Retinal pigment epithelial cell (primary cell): ENCODE results near the gene DENND4A.

ENCODE experiments used
- DNase-seq: peaks from one replicate; pipeline ENCODE4 v3.0.0-alpha.2; 2010; ENCODE audit warnings: low read depth
- H3K4me3 ChIP-seq: 2 replicates; pipeline ENCODE4 v1.5.1; 2011; ENCODE audit warnings: mild to moderate bottlenecking, low read length, control low read depth, moderate library complexity
- CTCF ChIP-seq: conservative IDR thresholded peaks from 2 replicates; pipeline ENCODE4 v1.5.1; 2011; ENCODE audit warnings: low read depth, low read length, control low read depth, inconsistent platforms

Gene DENND4A

GRCh38 chr15:65766422-65767263 is 25.4 kb downstream of the DENND4A start:
- no peak for TF ChIP-seq CTCF
- H3K4me3 ChIP-seq: no peak overlapping the region
- no peak for DNase-seq

GRCh38 chr15:65765106-65765505 is 27.0 kb downstream of the DENND4A start:
- TF ChIP-seq CTCF: no peak
- no peak overlapping the region for H3K4me3 ChIP-seq

GRCh38 chr15:65762914-65763787 is 28.9 kb downstream of the DENND4A start:
- DNase-seq: no peak
- no peak overlapping the region for H3K4me3 ChIP-seq
- no peak for TF ChIP-seq CTCF

More at GRCh38 chr15:65765106-65765505, 27.0 kb downstream of the DENND4A start:
- DNase-seq: no peak

GRCh38 chr15:65762399-65762798 is 29.7 kb downstream of the DENND4A start:
- no peak for DNase-seq
- H3K4me3 ChIP-seq: no peak overlapping the region
- TF ChIP-seq CTCF: no peak

- H3K4me3 ChIP-seq: no peak overlapping the region
- TF ChIP-seq CTCF: no peak
- DNase-seq: no peak
Measured at GRCh38 chr15:65761210-65761926, 30.7 kb downstream of the DENND4A start.

GRCh38 chr15:65759441-65759840 is 32.7 kb downstream of the DENND4A start:
- no peak overlapping the region for H3K4me3 ChIP-seq
- DNase-seq: no peak
- TF ChIP-seq CTCF: no peak
